Iris pigment epithelial cell (primary cell): ENCODE results near the gene PPP1R14B.
"Not testable (repeated sequence)": the region's sequence is repeated elsewhere in the genome, so short reads cannot be mapped to it uniquely, and the experiment has no call there.

Experiments used
- DNase-seq: peaks from one replicate; pipeline ENCODE4 v3.0.0-alpha.2; 2011; ENCODE audit warnings: low read depth

PPP1R14B gene

DNA sequence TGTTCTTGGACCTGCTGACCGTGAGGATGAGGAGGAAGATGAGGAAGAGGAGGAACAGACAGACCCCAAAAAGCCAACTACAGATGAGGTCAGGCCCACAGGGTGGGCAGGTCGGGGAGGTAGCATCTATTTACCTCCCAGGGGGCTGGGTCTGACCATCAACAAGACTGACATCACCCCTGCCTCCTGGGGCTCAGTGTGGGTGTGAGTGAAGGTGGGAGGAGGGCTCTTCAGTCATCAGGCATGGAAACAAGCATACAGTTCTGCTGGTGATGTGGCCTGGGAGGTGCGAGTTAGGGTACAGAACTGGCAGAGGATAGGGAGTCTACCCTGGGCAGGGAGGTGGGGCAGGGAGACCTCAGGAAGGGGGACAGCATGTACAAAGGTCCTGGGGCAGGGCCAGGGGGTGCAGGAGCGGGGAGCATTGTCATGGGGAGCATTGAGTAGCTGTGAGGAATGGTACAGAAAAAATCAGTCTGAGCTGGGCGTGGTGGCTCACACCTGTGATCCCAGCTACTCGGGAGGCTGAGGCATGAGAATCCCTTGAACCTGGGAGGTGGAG is 13.5 kb upstream of the PPP1R14B start:
- no peak for DNase-seq

DNA sequence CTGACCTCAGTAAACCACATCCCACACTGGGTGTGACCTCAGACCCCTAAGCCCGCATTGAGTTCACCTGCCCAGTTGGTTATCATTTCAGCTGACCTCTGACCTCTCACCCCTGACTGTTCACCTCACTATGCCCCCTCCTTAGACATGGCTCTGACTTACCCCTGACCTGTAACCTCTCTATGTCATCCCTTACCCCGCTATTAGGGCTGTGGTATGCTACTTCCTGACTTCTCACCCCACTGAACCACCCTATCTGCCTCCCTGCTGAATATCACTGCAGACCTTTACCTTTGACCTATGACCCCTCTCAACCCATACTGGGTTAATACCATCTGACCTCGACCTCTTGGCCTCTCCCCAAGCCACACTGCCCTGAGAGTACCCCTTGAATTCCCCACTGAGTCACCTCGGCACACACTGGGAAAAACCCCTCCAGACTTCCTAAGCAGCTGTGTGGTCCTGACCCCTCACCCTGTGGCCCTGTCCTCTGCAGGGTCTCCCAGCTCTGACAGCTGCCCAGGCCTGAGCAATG is 12.9 kb upstream of the PPP1R14B start:
- no peak for DNase-seq

DNA sequence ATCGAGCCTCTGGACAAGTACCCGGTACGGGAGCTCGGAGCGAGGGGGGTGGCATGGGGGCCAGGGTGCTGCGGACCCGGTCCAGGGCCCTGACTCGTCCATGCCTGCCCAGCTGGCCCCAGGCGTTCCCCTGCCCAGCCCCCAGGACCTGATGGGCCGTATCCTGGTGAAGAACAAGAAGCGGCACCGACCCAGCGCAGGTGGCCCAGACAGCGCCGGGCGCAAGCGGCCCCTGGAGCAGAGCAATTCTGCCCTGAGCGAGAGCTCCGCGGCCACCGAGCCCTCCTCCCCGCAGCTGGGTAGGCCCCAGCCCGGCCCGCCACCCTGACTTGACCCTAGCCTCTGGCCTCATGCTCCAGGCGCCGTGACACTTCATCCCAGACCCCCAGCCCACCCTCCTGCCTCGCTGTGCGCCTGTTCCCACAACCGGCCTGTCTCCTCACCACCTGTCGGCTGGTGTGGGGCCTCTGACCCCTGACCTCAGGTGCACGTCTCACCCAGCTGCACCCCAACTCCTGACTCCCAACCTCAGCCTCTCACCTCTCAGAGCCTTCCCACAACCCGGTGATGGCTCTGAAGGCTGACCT is 12.3 kb upstream of the PPP1R14B start:
- no peak for DNase-seq

DNA sequence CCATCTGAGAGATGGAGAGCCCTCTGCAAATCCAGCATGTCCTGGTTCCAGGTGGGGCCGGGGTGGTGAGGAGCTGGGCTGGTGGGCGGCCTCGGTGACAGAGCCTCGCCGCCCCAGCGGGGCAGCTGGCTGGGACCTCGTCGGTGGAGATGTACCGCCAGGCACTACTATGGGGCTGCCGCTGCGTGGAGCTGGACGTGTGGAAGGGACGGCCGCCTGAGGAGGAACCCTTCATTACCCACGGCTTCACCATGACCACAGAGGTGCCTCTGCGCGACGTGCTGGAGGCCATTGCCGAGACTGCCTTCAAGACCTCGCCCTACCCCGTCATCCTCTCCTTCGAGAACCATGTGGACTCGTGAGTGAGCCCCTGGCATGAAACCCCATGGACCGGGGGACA is 11.6 kb upstream of the PPP1R14B start:
- DNase-seq: no peak

DNA sequence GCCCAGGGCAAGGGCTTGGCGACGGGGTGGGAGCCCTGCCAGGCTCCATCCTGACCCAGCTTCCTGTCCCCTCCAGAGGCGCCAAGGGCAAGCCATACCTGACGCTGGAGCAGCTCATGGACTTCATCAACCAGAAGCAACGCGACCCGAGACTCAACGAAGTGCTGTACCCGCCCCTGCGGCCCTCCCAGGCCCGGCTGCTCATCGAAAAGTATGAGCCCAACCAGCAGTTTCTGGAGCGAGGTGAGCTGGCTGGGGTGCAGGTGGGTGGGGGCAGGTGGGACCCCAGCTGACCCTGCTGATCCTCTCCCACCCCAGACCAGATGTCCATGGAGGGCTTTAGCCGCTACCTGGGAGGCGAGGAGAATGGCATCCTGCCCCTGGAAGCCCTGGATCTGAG is 9.6 kb upstream of the PPP1R14B start:
- DNase-seq: no peak

DNA sequence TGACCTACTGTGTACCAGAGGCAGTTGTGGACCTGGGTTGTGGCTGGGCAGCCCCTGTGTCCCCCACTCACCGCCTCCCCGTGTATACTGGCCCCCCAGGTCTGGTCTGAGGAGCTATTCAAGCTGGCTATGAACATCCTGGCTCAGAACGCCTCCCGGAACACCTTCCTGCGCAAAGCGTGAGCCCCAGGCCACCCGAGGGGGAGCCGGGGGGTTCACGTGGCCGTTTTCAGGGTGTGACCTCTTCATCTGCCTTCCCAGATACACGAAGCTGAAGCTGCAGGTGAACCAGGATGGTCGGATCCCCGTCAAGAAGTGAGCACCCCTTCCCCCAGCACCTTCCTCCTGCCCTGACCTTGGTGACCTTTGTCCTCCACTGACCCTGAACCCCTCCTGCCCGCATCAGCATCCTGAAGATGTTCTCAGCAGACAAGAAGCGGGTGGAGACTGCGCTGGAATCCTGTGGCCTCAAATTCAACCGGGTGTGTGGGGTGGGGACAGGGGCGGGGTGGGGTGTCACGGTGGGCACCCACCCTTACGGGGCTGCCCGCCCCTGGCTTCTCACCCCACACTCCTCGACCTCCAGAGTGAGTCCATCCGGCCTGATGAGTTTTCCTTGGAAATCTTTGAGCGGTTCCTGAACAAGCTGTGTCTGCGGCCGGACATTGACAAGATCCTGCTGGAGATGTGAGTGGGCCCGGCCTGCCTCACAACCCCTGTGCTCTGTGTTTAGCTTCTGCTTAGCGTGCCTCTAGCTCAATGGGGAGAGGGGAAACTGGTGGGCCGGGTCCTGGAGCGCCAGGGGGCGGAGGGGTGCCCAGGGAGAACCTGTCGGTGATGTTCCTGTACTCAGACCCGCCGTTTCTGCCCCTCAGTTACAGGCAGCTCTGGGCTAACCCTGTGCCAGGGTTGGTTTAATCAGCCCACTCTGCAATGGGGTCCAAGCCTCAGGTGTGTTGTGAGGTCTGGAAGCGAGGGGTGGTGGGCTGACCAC is 8.7 kb upstream of the PPP1R14B start:
- DNase-seq: no peak

DNA sequence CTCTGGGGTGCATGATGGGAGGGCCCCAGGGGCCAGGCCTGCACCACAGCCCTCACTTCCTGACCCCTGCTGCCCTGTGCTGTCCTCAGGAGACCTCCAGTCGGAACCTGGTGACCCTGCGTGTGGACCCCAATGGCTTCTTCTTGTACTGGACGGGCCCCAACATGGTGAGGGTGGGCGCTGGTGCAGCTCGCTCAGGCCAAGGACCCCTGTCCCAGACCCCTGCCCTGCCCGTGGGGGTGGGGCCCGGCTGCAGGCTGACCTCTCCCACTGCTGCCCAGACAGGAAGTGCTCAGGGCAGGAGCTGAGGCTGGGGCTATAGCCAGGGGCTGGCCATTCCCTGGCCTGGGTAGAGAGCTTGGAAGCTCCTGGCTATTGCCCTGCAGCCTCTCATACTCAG is 7.6 kb upstream of the PPP1R14B start:
- no peak for DNase-seq

DNA sequence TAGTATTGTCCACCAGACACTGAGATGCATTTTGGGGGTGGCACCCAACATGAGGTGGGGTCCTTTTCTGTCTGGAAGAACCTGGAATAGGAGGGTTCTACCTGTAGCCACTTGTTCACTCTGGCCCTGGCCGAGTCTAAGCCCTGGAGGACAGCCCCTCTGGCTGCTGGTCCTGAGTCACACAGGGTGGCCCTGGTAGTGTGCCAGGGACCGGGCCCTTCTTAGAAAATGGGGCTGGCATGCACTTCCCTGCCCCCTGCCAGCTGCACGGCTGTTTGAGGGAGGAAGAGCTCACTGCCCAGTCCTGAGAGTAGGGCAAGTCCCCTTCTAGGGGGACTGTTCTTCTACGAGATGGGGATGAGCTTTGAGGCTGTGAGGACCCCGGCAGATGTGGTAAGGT is 6.7 kb upstream of the PPP1R14B start:
- DNase-seq: no peak

DNA sequence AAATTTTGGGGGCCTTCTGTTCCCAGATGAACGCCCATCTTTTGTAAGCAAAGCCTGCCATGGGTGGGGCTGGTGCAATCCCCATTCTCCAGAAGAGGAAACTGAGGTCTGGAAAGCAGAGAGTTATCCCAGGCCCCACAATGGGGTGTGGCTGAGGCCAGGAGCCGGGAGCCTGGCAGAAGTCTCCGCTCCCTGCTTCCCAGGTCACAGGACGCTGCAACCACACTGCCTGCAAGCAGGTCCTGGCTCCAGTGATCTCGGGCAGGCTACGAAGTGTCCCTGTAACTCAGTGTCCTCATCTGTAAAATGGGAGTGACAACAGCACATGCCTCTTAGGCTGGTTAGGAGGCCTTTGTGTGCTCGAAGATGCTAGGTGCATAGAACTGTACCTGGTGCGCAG is 6.3 kb upstream of the PPP1R14B start:
- no peak for DNase-seq

DNA sequence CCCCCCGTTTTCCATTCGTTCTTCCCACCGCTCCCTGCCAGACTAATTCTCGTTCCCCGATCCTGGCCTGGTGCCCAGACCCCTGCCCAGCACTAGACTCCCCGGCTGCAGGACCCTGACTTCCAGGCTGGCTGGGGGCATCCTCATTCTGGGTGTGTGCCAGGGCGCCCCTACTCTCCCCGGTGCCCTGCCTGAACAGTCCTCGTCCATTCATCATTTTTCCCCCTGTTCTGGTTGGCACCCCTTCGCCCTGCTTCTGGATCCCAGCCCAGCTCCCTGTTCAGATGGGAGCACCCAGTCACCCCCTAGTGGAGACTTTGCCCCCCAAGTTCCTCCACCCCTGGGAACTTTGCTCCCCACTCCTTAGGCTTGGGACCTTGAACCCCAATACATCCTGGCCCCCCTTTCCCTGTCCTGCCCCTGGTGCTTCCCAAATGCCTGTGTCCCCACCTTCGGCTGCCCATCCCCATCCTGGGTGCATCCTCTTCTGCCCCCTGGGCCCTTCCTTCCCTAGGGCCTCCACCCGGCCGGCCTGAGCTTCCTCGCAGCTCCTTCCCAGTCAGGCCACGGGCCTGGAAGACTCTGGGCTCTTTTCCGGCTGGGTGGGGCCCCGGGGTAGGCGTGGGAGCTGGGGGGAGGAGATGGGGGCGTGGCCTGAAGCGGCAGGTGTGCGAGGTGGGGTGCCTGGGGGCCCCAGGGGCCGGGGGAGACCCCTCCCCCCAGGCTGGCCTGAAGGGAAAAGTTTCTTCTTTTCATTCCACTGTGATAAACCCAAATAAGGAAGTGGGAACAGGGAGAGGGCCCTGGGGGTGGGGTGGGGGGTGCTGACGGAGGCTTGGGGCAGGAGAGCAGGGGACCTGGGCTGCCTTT is 5.5 kb upstream of the PPP1R14B start:
- DNase-seq: peak; percentile 29

DNA sequence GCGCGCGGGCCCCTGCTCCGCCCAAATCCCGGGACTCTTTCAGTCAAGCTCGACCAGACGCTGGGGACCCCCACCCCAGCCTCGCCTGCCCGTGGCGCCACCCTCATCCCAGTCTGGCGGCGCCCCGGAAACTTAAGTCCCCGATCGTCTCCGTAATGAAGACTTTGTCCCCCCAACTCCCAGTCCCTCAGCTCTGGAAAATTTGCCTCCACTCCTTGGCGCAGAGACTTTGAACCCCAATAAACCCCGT is 4.9 kb upstream of the PPP1R14B start:
- no peak for DNase-seq

DNA sequence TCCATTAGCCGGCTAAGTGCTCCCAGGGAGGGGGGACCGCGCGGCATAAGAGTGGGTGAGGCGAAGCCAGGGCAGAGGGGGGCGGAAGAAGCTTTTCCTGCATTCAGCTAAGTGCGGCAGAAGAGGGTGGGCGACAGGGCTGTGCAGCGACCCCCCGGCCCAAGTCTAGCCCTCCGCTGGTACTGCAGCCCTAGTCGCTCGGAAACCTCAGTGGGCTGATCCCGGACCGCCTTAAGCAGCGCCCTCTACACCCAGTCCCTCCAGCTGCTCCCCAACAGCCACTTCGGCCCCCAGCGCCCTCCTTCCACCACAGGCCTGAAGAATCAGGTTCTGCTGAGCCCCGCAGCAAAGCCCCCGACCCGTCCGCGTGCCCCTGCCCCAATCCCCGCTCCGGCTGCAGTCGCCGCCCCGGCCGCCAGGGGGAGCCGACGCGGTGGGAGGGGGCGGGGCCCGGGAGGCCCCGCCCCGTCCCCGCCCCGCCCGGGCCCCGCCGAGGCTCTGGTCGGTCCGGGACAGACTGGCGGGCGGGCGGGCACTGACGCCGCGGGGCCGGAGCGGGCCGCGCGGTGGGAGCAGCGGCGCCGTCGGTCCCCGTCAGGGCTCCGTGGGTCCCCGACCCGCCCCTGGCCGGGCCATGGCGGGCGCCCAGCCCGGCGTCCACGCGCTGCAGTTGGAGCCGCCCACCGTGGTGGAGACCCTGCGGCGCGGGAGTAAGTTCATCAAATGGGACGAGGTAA is 4.4 kb upstream of the PPP1R14B start, which contains the start of gene PLCB3:
TSS of gene PLCB3 (plus strand) at position 515 of the 737 bp plus-strand sequence. CDS start at position 635, 120 bp downstream.
- DNase-seq: peak; percentile 29

DNA sequence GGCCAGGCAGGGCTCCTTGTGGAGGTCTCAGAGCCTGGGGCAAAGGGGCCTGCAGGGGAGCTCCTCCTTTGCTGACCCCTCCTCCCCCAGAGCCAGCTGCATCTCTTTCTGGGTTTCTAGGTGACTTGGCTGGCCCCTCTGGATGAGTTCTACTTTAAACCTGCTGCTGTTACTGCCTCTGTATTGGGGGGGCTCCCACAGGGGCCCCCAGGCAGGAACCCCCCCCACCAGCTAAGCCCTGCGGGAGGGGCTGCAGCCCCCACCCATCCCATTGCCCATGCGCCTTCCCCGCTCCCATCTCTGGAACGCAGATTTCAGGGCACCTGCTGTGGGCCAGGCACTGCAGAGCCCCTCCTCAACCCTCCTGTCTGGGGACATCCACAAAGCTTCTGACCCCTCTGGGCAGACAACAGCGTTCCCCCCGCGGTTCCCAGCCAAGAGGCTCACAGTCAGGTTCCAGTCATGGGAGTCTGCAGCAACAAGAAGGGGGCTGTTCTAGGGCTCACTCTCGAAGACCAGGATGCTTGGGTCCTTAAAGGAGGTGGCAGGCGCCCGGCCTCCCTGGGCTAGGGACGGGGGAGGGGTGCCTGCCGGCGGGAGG is 3.8 kb upstream of the PPP1R14B start:
- no peak for DNase-seq

DNA sequence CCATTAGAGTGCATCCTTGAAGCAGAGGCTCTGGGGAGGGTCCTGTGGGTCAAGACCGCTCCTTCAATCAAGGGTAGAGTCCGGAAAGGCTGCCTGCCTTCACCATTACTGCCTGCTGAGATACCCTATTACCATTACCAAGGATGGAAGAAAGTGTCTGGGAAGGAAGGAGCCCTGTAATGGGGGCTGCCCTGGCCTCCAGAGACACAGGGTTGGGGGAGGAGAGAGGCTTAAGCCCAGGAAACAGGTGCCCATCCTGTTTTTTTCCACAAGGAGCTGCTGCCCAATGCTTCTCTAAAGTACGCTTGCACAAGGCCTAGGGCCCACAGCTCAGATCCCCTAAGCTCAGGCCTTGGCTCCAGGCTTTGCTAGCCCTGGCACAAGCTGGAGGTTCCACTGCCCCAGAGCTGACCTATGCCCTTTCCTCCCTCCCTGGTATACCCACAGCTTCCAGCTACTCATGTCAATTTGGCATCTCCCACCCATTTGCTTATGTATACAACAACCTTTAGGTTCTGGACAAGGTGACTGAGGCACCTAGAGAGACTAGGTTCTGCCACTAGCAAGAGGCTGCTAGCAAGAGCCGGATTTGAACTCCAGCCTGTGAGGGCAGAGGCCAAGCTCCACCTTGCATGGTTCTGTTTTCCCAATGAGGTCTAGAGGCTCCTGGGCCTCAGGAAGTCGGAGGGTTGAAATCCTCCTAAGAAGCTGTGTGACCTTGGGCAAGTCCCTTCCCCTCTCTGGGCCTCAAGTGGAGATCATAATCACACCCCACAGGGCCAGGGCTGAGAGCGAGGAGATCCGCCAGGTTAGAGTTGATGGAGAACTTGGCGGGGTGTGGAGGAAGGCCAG is 3.0 kb upstream of the PPP1R14B start:
- no peak for DNase-seq

DNA sequence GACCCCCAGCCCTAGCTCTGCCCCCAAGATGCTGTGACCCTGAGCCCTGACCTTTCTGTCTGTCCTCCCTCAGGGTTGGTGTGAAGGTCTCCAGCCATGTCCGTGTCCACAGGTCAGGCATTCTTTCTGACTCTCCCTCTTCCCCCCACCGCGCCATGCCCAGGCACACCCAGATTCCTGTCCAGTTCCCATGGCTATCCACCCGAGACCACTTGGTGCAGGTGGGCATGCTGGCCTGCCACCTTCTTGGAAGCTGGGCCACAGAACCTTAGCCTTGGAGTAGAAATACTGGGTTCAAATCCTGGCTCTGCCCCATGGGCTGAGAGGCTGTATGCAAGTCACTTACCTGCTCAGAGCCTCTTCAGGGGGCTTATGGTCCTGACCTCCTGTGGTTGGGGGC is 2.3 kb upstream of the PPP1R14B start:
- DNase-seq: no peak

DNA sequence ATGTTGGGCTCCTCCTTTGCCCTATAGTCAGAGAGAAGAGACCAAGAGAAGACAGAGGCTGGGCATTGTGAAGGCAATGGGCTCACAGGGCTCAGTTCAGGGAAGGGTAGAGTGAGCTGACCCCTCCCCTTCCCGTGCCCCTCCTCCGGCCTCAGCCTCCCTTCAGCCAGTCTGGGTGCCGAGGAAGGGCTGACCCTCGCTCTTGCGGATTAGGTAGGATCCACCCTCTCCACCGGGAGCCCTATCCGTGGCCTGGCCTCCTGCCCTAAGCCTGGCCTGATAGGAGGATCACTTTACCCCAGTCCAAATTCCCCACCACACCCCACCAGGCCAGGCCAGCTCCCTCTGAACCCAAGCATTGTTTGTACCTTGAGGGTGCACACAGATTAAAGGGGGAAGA is 1.8 kb upstream of the PPP1R14B start:
- no peak for DNase-seq

DNA sequence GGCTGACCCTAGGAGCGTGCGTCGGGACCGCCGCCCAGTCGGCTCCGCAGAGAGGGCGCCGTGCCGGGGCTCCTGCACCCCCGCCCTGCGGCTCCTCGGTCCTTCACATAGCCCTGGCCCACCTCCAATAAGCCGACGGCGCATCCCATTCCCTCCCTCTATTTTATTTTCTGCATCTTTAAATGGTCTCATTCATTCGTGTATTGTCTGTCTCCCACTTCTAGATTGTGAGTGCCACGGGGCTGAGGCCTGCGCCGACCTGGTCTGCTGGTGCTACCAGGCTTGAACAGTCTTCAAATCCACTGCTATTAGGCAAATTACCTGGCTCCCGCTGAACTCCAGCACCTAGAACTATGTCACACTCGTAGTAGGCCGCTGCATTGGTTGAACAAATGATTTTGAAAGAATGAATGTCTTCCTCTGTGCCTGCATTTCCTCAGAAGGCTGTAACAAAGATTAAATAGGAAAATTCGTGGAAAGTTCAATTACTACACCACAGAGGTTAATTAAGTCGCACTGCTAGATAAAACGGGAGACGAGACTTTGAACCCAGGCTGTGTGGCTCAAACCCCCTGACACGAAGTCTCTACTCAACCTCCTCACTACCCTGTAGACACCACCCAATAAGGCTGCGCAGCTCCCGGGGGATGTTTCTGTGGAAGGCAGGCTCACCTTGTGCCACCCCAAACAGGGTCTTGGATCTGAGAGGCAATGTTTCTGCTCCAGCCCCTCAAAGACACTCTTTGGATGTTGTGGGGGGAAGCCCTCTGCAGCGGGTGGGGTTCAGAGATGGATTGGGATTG is 1.2 kb upstream of the PPP1R14B start:
- DNase-seq: no peak

DNA sequence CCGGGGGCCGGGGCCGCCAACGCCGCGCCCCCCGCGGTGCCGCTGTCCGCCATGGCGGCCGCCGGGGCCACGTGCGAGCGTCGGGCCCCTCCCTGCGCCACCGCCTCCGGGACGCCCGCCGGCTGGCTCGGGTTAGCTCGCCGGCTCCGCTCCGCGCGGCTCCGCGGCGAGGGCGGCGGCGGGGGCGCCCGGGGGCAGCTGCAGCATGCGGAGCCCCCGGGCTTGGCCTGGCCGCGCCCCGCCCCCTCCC is 197 bp downstream of the PPP1R14B start:
- not testable (repeated sequence) for DNase-seq

DNA sequence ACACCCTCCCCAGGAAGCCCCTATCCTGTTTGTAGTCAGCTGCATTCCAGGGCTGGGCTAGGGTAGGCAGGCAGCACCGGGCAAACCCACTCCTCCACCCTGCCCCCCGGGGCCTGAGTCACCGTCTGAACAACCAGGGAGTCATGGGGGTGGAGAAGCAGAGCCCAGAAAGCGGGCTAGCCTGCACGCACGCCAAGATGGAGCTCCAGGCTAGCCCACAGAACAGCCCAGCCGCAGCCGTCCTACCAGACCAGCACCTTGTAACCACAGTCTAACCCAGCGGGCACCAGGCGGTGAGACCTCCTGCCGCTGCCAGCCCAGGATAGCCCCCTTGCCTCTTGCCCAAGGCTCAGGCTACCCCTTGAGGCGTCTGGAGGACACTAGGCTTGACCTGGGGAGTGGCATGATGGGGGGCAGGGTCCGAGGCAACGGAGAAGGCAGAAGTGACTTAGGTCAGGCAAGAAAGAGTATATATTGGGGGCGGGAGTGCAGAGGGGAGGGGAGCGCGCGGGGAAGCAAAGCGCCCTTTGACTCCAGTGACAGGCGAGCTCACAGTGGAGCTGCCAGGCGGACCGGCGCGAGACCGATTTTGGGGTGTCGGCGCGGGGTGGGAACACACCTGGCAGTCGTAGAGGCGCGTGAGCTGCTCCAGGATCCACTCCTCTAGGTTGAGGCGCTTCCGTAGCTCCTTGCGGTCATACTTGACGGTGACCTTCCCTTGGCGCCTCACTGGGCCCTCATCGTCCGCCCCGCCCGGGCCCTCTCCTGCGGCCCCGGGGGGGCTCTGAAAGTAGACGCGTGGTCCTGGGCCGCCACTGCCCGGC is 734 bp downstream of the PPP1R14B start:
- DNase-seq: peak; percentile 91
